ENCODE data around the gene RBPMS2.
"Not testable (repeated sequence)": the region's sequence is repeated elsewhere in the genome, so short reads cannot be mapped to it uniquely, and the experiment has no call there.

DNA sequence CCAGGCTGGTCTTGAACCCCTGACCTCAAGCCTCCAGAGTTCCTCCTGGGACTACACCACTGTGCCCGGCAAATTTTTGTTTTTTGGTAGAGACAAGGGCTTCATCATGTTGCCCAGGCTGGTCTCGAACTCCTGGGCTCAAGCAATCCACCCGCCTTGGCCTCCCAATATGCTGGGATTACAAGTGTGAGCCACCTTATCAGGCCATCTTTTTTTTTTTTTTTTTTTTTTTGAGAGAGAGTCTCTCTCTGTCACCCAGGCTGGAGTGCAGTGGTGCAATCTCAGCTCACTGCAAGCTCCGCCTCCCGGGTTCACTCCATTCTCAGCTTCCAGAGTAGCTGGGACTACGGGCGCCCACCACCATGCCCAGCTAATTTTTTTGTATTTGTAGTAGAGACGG is 38.9 kb upstream of the RBPMS2 start:
- TF ChIP-seq, protein P1, sequence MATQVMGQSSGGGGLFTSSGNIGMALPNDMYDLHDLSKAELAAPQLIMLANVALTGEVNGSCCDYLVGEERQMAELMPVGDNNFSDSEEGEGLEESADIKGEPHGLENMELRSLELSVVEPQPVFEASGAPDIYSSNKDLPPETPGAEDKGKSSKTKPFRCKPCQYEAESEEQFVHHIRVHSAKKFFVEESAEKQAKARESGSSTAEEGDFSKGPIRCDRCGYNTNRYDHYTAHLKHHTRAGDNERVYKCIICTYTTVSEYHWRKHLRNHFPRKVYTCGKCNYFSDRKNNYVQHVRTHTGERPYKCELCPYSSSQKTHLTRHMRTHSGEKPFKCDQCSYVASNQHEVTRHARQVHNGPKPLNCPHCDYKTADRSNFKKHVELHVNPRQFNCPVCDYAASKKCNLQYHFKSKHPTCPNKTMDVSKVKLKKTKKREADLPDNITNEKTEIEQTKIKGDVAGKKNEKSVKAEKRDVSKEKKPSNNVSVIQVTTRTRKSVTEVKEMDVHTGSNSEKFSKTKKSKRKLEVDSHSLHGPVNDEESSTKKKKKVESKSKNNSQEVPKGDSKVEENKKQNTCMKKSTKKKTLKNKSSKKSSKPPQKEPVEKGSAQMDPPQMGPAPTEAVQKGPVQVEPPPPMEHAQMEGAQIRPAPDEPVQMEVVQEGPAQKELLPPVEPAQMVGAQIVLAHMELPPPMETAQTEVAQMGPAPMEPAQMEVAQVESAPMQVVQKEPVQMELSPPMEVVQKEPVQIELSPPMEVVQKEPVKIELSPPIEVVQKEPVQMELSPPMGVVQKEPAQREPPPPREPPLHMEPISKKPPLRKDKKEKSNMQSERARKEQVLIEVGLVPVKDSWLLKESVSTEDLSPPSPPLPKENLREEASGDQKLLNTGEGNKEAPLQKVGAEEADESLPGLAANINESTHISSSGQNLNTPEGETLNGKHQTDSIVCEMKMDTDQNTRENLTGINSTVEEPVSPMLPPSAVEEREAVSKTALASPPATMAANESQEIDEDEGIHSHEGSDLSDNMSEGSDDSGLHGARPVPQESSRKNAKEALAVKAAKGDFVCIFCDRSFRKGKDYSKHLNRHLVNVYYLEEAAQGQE (IDR thresholded peaks at IDR 0.05; ENCODE audit: low read depth, low read length): not testable (repeated sequence)
- not testable (repeated sequence) for TF ChIP-seq FOXJ3 (CRISPR knock-in tag; IDR thresholded peaks at IDR 0.05); POLR2AphosphoS5 (IDR thresholded peaks at IDR 0.05; ENCODE audit: low read depth, low read length); JUND (IDR thresholded peaks at IDR 0.05); TAF1 (IDR thresholded peaks at IDR 0.05; ENCODE audit: borderline replicate concordance, low read depth, low read length); SIN3A (IDR thresholded peaks at IDR 0.05; ENCODE audit: borderline replicate concordance, low read depth, low read length); EP300 (IDR thresholded peaks at IDR 0.05; ENCODE audit: borderline replicate concordance in 1 of 2, low read depth in 1 of 2, low read length in 1 of 2); TCF12 (IDR thresholded peaks at IDR 0.05); NRF1 (IDR thresholded peaks at IDR 0.05; ENCODE audit: low read depth, low read length); YY1 (IDR thresholded peaks at IDR 0.05; ENCODE audit: low read depth); RAD21 (IDR thresholded peaks at IDR 0.05; ENCODE audit: low read length); RFX5 (IDR thresholded peaks at IDR 0.05; ENCODE audit: low read length)
- TF ChIP-seq, protein P2, sequence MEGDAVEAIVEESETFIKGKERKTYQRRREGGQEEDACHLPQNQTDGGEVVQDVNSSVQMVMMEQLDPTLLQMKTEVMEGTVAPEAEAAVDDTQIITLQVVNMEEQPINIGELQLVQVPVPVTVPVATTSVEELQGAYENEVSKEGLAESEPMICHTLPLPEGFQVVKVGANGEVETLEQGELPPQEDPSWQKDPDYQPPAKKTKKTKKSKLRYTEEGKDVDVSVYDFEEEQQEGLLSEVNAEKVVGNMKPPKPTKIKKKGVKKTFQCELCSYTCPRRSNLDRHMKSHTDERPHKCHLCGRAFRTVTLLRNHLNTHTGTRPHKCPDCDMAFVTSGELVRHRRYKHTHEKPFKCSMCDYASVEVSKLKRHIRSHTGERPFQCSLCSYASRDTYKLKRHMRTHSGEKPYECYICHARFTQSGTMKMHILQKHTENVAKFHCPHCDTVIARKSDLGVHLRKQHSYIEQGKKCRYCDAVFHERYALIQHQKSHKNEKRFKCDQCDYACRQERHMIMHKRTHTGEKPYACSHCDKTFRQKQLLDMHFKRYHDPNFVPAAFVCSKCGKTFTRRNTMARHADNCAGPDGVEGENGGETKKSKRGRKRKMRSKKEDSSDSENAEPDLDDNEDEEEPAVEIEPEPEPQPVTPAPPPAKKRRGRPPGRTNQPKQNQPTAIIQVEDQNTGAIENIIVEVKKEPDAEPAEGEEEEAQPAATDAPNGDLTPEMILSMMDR (IDR thresholded peaks at IDR 0.05): not testable (repeated sequence)
- TF ChIP-seq, protein P3, sequence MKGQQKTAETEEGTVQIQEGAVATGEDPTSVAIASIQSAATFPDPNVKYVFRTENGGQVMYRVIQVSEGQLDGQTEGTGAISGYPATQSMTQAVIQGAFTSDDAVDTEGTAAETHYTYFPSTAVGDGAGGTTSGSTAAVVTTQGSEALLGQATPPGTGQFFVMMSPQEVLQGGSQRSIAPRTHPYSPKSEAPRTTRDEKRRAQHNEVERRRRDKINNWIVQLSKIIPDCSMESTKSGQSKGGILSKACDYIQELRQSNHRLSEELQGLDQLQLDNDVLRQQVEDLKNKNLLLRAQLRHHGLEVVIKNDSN (IDR thresholded peaks at IDR 0.05; ENCODE audit: borderline replicate concordance, low read depth): not testable (repeated sequence)
